ENCODE measurements around the gene SUGCT. TPM values are rescaled to one million over a fixed set of nuclear protein-coding genes. Genes with fewer than 3 reads are reported as not detected.

The SUGCT gene
- total and polyA plus RNA-seq, 9 of the 15 experiments (the other 6 are each of a cell fraction or from before 2014, with no cell fraction given): 0.58 to 2.5 (median 1.4) TPM

DNA sequence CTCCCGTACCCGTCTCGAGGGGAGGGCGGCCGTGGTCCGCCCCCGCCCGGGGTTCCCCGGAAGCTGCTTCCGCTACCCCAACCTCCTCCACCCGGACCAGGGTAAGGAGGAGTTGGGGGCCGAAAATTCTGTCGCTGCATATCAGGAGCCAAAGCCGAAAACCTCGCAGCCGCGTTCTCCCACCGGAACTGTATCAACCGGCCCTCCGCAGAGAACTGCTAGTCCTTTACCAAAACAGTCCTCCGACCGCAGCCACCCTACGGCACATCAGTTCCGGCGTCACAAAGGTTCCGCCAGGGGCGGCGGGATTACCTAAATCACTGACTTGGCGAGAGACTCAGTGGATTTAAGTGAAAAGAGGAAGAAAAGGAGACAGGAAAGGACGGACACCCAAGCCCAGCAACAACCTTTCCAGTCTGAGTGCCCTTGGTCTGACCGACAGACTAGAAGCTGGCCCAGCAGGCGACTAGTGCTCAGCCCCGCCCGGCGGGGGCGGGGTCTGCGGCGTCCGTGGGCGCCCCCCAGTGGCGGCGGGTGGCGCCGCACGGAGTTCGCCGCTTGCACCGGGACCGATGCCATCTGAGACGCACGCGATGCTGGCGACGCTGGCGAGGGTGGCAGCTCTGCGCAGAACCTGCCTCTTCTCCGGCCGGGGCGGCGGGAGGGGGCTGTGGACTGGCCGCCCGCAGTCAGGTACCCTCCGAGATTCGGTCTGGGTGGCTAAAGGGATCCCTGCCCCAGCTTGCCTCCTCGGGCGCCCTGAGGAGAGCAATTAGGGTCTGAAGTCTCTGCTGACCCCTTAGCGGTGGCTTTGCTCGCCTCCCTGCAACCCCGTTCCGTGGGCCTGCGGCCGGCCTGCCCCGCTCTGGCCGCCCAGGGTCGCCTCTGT lies at the start of gene SUGCT, which contains the start of gene MPLKIP (continued):
- TF ChIP-seq, protein P1, sequence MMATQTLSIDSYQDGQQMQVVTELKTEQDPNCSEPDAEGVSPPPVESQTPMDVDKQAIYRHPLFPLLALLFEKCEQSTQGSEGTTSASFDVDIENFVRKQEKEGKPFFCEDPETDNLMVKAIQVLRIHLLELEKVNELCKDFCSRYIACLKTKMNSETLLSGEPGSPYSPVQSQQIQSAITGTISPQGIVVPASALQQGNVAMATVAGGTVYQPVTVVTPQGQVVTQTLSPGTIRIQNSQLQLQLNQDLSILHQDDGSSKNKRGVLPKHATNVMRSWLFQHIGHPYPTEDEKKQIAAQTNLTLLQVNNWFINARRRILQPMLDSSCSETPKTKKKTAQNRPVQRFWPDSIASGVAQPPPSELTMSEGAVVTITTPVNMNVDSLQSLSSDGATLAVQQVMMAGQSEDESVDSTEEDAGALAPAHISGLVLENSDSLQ (IDR thresholded peaks at IDR 0.05): peak; percentile 32; the same call in 1 of the 2 replicates
- TF ChIP-seq, protein P2, sequence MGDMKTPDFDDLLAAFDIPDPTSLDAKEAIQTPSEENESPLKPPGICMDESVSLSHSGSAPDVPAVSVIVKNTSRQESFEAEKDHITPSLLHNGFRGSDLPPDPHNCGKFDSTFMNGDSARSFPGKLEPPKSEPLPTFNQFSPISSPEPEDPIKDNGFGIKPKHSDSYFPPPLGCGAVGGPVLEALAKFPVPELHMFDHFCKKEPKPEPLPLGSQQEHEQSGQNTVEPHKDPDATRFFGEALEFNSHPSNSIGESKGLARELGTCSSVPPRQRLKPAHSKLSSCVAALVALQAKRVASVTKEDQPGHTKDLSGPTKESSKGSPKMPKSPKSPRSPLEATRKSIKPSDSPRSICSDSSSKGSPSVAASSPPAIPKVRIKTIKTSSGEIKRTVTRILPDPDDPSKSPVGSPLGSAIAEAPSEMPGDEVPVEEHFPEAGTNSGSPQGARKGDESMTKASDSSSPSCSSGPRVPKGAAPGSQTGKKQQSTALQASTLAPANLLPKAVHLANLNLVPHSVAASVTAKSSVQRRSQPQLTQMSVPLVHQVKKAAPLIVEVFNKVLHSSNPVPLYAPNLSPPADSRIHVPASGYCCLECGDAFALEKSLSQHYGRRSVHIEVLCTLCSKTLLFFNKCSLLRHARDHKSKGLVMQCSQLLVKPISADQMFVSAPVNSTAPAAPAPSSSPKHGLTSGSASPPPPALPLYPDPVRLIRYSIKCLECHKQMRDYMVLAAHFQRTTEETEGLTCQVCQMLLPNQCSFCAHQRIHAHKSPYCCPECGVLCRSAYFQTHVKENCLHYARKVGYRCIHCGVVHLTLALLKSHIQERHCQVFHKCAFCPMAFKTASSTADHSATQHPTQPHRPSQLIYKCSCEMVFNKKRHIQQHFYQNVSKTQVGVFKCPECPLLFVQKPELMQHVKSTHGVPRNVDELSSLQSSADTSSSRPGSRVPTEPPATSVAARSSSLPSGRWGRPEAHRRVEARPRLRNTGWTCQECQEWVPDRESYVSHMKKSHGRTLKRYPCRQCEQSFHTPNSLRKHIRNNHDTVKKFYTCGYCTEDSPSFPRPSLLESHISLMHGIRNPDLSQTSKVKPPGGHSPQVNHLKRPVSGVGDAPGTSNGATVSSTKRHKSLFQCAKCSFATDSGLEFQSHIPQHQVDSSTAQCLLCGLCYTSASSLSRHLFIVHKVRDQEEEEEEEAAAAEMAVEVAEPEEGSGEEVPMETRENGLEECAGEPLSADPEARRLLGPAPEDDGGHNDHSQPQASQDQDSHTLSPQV (IDR thresholded peaks at IDR 0.05): peak; percentile 78
- no peak for TF ChIP-seq ZZZ3 (IDR thresholded peaks at IDR 0.05)
- TF ChIP-seq NFRKB (IDR thresholded peaks at IDR 0.05; ENCODE audit: low read depth): peak; percentile 60; the same call in 1 of the 2 replicates
- peak; percentile 83 for TF ChIP-seq CXXC5 (CRISPR knock-in tag; IDR thresholded peaks at IDR 0.05)
- TF ChIP-seq, protein P3, sequence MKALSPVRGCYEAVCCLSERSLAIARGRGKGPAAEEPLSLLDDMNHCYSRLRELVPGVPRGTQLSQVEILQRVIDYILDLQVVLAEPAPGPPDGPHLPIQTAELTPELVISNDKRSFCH (CRISPR knock-in tag; IDR thresholded peaks at IDR 0.05): no peak
- TF ChIP-seq, protein P3 (tag; IDR thresholded peaks at IDR 0.05): peak; percentile 85
- TF ChIP-seq PCBP1 (IDR thresholded peaks at IDR 0.05; ENCODE audit: low read depth, low read length, poor library complexity, severe bottlenecking): peak; percentile 62
- TF ChIP-seq MTA3 (IDR thresholded peaks at IDR 0.05; ENCODE audit: borderline replicate concordance): peak; percentile 87
- TF ChIP-seq, protein P4, sequence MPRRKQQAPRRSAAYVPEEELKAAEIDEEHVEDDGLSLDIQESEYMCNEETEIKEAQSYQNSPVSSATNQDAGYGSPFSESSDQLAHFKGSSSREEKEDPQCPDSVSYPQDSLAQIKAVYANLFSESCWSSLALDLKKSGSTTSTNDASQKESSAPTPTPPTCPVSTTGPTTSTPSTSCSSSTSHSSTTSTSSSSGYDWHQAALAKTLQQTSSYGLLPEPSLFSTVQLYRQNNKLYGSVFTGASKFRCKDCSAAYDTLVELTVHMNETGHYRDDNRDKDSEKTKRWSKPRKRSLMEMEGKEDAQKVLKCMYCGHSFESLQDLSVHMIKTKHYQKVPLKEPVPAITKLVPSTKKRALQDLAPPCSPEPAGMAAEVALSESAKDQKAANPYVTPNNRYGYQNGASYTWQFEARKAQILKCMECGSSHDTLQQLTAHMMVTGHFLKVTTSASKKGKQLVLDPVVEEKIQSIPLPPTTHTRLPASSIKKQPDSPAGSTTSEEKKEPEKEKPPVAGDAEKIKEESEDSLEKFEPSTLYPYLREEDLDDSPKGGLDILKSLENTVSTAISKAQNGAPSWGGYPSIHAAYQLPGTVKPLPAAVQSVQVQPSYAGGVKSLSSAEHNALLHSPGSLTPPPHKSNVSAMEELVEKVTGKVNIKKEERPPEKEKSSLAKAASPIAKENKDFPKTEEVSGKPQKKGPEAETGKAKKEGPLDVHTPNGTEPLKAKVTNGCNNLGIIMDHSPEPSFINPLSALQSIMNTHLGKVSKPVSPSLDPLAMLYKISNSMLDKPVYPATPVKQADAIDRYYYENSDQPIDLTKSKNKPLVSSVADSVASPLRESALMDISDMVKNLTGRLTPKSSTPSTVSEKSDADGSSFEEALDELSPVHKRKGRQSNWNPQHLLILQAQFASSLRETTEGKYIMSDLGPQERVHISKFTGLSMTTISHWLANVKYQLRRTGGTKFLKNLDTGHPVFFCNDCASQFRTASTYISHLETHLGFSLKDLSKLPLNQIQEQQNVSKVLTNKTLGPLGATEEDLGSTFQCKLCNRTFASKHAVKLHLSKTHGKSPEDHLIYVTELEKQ (CRISPR knock-in tag; IDR thresholded peaks at IDR 0.05): no peak
- TF ChIP-seq, protein P5, sequence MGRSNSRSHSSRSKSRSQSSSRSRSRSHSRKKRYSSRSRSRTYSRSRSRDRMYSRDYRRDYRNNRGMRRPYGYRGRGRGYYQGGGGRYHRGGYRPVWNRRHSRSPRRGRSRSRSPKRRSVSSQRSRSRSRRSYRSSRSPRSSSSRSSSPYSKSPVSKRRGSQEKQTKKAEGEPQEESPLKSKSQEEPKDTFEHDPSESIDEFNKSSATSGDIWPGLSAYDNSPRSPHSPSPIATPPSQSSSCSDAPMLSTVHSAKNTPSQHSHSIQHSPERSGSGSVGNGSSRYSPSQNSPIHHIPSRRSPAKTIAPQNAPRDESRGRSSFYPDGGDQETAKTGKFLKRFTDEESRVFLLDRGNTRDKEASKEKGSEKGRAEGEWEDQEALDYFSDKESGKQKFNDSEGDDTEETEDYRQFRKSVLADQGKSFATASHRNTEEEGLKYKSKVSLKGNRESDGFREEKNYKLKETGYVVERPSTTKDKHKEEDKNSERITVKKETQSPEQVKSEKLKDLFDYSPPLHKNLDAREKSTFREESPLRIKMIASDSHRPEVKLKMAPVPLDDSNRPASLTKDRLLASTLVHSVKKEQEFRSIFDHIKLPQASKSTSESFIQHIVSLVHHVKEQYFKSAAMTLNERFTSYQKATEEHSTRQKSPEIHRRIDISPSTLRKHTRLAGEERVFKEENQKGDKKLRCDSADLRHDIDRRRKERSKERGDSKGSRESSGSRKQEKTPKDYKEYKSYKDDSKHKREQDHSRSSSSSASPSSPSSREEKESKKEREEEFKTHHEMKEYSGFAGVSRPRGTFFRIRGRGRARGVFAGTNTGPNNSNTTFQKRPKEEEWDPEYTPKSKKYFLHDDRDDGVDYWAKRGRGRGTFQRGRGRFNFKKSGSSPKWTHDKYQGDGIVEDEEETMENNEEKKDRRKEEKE (IDR thresholded peaks at IDR 0.05; ENCODE audit: borderline replicate concordance in 1 of 2, control insufficient read depth in 1 of 2, low read depth in 2 of 2, low read length in 1 of 2): peak in 1 of 2 experiments; percentile 85; a peak in 2 of 4 replicates
- 0 out of 2 replicates have a peak, but pooled peaks have one; percentile 45 for TF ChIP-seq DMBX1 (CRISPR knock-in tag; IDR thresholded peaks at IDR 0.05; ENCODE audit: borderline replicate concordance)
- TF ChIP-seq SMARCA5 (IDR thresholded peaks at IDR 0.05): no peak

All from K562 (cell line).